NK-92 (cell line): ENCODE results near the gene NGFR.

Experiments used
- DNase-seq: peaks from one replicate; lab custom pipeline; 2025; ENCODE audit not compliant: unreplicated experiment; lab: John Stamatoyannopoulos, UW

NGFR gene

GRCh38 chr17:49494986-49495841, at the start of gene NGFR:
TSS of gene NGFR (plus strand) at chr17:49495293. CDS start at chr17:49495418, 125 bp downstream.
- DNase-seq: no peak

- DNase-seq: no peak
Measured at GRCh38 chr17:49445591-49445990, 49.5 kb upstream of the NGFR start.

- DNase-seq: no peak
Measured at GRCh38 chr17:49447628-49448302, 47.3 kb upstream of the NGFR start.

GRCh38 chr17:49450181-49450580, 44.9 kb upstream of the NGFR start:
- no peak for DNase-seq

- no peak for DNase-seq
Measured at GRCh38 chr17:49450735-49451134, 44.4 kb upstream of the NGFR start.

- no peak for DNase-seq
Measured at GRCh38 chr17:49452201-49452600, 42.9 kb upstream of the NGFR start.

- no peak for DNase-seq
Measured at GRCh38 chr17:49452661-49453060, 42.4 kb upstream of the NGFR start.

GRCh38 chr17:49454050-49454449, 41.0 kb upstream of the NGFR start:
- DNase-seq: no peak

GRCh38 chr17:49455272-49455861, 39.7 kb upstream of the NGFR start:
- DNase-seq: no peak

- no peak for DNase-seq
Measured at GRCh38 chr17:49456183-49456965, 38.7 kb upstream of the NGFR start.

GRCh38 chr17:49457564-49458535, 37.2 kb upstream of the NGFR start:
- DNase-seq: no peak

GRCh38 chr17:49459401-49459984, 35.6 kb upstream of the NGFR start:
- no peak for DNase-seq

- DNase-seq: no peak
Measured at GRCh38 chr17:49460401-49460800, 34.7 kb upstream of the NGFR start.

- DNase-seq: no peak
Measured at GRCh38 chr17:49461580-49461979, 33.5 kb upstream of the NGFR start.

GRCh38 chr17:49464049-49464448, 31.0 kb upstream of the NGFR start:
- no peak for DNase-seq

GRCh38 chr17:49465331-49465903, 29.7 kb upstream of the NGFR start:
- no peak for DNase-seq

- DNase-seq: no peak
Measured at GRCh38 chr17:49466436-49466835, 28.7 kb upstream of the NGFR start.

GRCh38 chr17:49467175-49467574, 27.9 kb upstream of the NGFR start:
- DNase-seq: no peak

- no peak for DNase-seq
Measured at GRCh38 chr17:49468811-49469385, 26.2 kb upstream of the NGFR start.
